DND-41 (cell line): ENCODE results near the gene FNDC10.
"Not testable (repeated sequence)": the region's sequence is repeated elsewhere in the genome, so short reads cannot be mapped to it uniquely, and the experiment has no call there.

Source experiments
- ATAC-seq: fragments of 200-7000 bp; cut with Tn5 transposase; 3 replicates; pipeline ENCODE4 v1.9.1; 2021; ENCODE audit warnings: low read depth; ENCODE audit not compliant: insufficient read depth
- DNase-seq: peaks from one replicate; pipeline ENCODE4 v3.0.0-alpha.2; 2020
- H2AFZ ChIP-seq: 2 replicates; pipeline ENCODE4 v1.6.0; 2012; ENCODE audit warnings: low read depth, low read length
- H3K27ac ChIP-seq: 2 replicates; pipeline ENCODE4 v1.5.1; 2012; ENCODE audit warnings: low read length, inconsistent platforms
- H3K27me3 ChIP-seq: fragments of 200-600 bp; sonication (generic); 2 replicates; pipeline ENCODE4 v1.6.0; 2012; ENCODE audit warnings: low read length, mild to moderate bottlenecking, inconsistent platforms; ENCODE audit not compliant: insufficient read depth, poor library complexity
- H3K36me3 ChIP-seq: 2 replicates; pipeline ENCODE4 v1.5.1; 2012; ENCODE audit warnings: low read length, inconsistent platforms; ENCODE audit not compliant: insufficient read depth
- H3K4me1 ChIP-seq: 2 replicates; pipeline ENCODE4 v1.5.1; 2012; ENCODE audit warnings: mild to moderate bottlenecking, low read length; ENCODE audit not compliant: insufficient read depth
- H3K4me2 ChIP-seq: 2 replicates; pipeline ENCODE4 v1.6.0; 2012; ENCODE audit warnings: mild to moderate bottlenecking, moderate library complexity, low read length, inconsistent platforms; ENCODE audit not compliant: insufficient read depth
- H3K4me3 ChIP-seq, 2 experiments: fragments of 200-600 bp in 1 of 2; shearing (Covaris generic) in 1 of 2; 2 replicates each; pipeline ENCODE4 v1.5.1; 2012 to 2016; ENCODE audit warnings: inconsistent platforms in 2 of 2, low read length in 2 of 2, mild to moderate bottlenecking in 2 of 2, low read depth in 1 of 2, moderate library complexity in 1 of 2
- H3K79me2 ChIP-seq: 2 replicates; pipeline ENCODE4 v1.6.0; 2012; ENCODE audit warnings: low read length, inconsistent platforms; ENCODE audit not compliant: insufficient read depth
- H3K9ac ChIP-seq: 2 replicates; pipeline ENCODE4 v1.6.0; 2012; ENCODE audit warnings: low read depth, mild to moderate bottlenecking, inconsistent platforms, low read length, moderate library complexity
- H3K9me3 ChIP-seq: 2 replicates; pipeline ENCODE4 v1.5.1; 2012; ENCODE audit warnings: low read length, moderate library complexity, mild to moderate bottlenecking, inconsistent platforms; ENCODE audit not compliant: insufficient read depth, severe bottlenecking
- H4K20me1 ChIP-seq: 2 replicates; pipeline ENCODE4 v1.6.0; 2012; ENCODE audit warnings: low read length; ENCODE audit not compliant: insufficient read depth

The FNDC10 gene

DNA sequence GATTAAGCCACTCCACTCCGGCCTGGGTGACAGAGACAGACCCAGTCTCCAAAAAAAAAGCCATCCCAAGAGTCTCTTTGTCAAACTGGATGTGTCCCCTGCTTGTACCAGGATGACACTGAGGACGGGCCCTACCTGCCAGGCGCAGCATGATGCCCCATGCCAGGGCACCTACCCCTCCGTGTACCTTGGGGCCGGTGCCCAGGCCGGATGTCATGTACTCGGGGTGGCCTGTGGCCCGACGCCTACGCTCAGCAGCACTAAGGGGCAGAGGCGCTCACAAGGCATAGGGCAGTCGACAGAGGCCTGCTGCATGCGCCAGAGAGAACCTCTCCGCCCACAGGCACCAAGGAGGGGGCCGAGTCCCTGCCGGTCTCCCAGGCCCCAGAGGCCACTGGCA is 39.4 kb upstream of the FNDC10 start:
- H2AFZ ChIP-seq, H4K20me1 ChIP-seq, H3K79me2 ChIP-seq, ATAC-seq, H3K4me2 ChIP-seq, H3K9me3 ChIP-seq, H3K27ac ChIP-seq, H3K4me1 ChIP-seq, H3K9ac ChIP-seq, DNase-seq, H3K27me3 ChIP-seq, H3K4me3 ChIP-seq: not testable (repeated sequence)
- peaks cover 14% of the 10 kb centered on the region for H3K36me3 ChIP-seq

- ATAC-seq = not testable (repeated sequence)
Measured at GRCh38 chr1:1638528-1638927, 38.6 kb upstream of the FNDC10 start.

DNA sequence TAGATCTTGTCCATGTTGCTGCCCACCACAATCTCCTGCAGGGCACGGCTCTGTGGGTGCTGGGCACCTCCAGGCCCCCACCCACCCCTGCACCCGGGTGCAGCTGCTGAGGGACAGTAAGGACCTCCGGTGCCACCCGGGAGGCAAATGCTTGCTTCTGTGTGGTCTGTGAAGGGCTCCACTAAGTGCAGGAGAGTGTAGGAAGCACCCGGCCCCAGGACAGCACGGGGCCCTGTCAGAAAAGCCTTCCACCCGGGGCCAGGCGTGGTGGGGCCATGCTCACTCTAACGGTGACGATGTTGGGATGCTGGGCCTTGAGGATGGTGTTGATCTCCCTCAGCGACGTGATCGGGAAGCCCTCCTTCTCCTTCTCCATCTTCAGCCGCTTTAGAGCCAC is 37.5 kb upstream of the FNDC10 start:
- H3K4me3 ChIP-seq, H3K79me2 ChIP-seq, H3K4me2 ChIP-seq, ATAC-seq, H4K20me1 ChIP-seq, H3K27ac ChIP-seq, DNase-seq, H3K9ac ChIP-seq, H3K9me3 ChIP-seq, H3K27me3 ChIP-seq, H3K4me1 ChIP-seq, H2AFZ ChIP-seq: not testable (repeated sequence)
- peaks cover 14% of the 10 kb centered on the region for H3K36me3 ChIP-seq

More at GRCh38 chr1:1638528-1638927, 38.6 kb upstream of the FNDC10 start:
- H3K27ac ChIP-seq, H3K79me2 ChIP-seq, H3K4me1 ChIP-seq, DNase-seq, H3K27me3 ChIP-seq, H3K9me3 ChIP-seq, H3K9ac ChIP-seq, H3K4me2 ChIP-seq, H3K4me3 ChIP-seq, H4K20me1 ChIP-seq, H2AFZ ChIP-seq: not testable (repeated sequence)
- H3K36me3 ChIP-seq = peaks cover 14% of the 10 kb centered on the region

- not testable (repeated sequence) for H3K4me3 ChIP-seq, H3K9ac ChIP-seq, ATAC-seq, H3K27ac ChIP-seq, H3K79me2 ChIP-seq, DNase-seq, H3K4me2 ChIP-seq, H2AFZ ChIP-seq, H4K20me1 ChIP-seq, H3K27me3 ChIP-seq, H3K4me1 ChIP-seq, H3K9me3 ChIP-seq
- peaks cover 14% of the 10 kb centered on the region for H3K36me3 ChIP-seq
Measured at GRCh38 chr1:1636621-1637478, 36.9 kb upstream of the FNDC10 start.

GRCh38 chr1:1634613-1635012 is 34.7 kb upstream of the FNDC10 start:
- not testable (repeated sequence) for H3K4me3 ChIP-seq, DNase-seq, H3K79me2 ChIP-seq, H2AFZ ChIP-seq, H3K9ac ChIP-seq, H3K4me2 ChIP-seq, H3K27ac ChIP-seq, ATAC-seq, H3K9me3 ChIP-seq, H3K27me3 ChIP-seq, H4K20me1 ChIP-seq
- peaks cover 12% of the 10 kb centered on the region for H3K4me1 ChIP-seq
- peaks cover 14% of the 10 kb centered on the region for H3K36me3 ChIP-seq

GRCh38 chr1:1633409-1633808 is 33.5 kb upstream of the FNDC10 start:
- H2AFZ ChIP-seq, H3K27ac ChIP-seq, H3K9ac ChIP-seq, H3K27me3 ChIP-seq, H3K79me2 ChIP-seq, ATAC-seq, DNase-seq, H3K4me2 ChIP-seq, H4K20me1 ChIP-seq, H3K9me3 ChIP-seq, H3K4me3 ChIP-seq: not testable (repeated sequence)
- Histone ChIP-seq H3K36me3 (peaks cover 14% of the 10 kb centered on the region), H3K4me1 (peaks cover 15% of the 10 kb centered on the region)
